HL-60 (cell line): ENCODE measurements around the gene SPOCK3.

Source experiments
- DNase-seq, 2 experiments: peaks; one replicate each; pipeline ENCODE4 v3.0.0-alpha.2; 2010 to 2020; ENCODE audit warnings: low read depth in 1 of 2, low spot score in 1 of 2
- H3K27ac ChIP-seq: fragments of 250-450 bp; sonication (Bioruptor Pico); replicated peaks from 2 replicates; pipeline ENCODE4 v1.5.1; 2020; ENCODE audit warnings: mild to moderate bottlenecking, moderate library complexity
- H3K27me3 ChIP-seq: fragments of 250-450 bp; sonication (Bioruptor Pico); 2 replicates; pipeline ENCODE4 v1.5.1; 2021; ENCODE audit warnings: mild to moderate bottlenecking, moderate library complexity; ENCODE audit not compliant: insufficient read depth, poor library complexity, severe bottlenecking
- H3K4me3 ChIP-seq: replicated peaks from 2 replicates; pipeline ENCODE4 v1.5.1; 2011; ENCODE audit warnings: mild to moderate bottlenecking, control low read depth, low read length; ENCODE audit not compliant: insufficient read depth
- CTCF ChIP-seq: IDR thresholded peaks from one replicate; pipeline ENCODE4 v1.5.1; 2011; ENCODE audit warnings: low read length, control low read depth, inconsistent platforms; ENCODE audit not compliant: insufficient read depth
- GABPA ChIP-seq: IDR thresholded peaks from 2 replicates; pipeline ENCODE4 v1.6.1; 2012; ENCODE audit warnings: low read depth
- POLR2AphosphoS5 ChIP-seq: IDR thresholded peaks from 2 replicates; pipeline ENCODE4 v1.6.1; 2012; ENCODE audit warnings: low read depth
- REST ChIP-seq: IDR thresholded peaks from 2 replicates; pipeline ENCODE4 v1.6.1; 2012; ENCODE audit warnings: low read depth; ENCODE audit not compliant: insufficient replicate concordance
- SPI1 ChIP-seq: IDR thresholded peaks from 2 replicates; pipeline ENCODE4 v1.6.1; 2012; ENCODE audit warnings: low read depth, mild to moderate bottlenecking, borderline replicate concordance

The SPOCK3 gene

GRCh38 chr4:166886718-166887117 is 347.6 kb downstream of the SPOCK3 start:
- Histone ChIP-seq H3K27ac (no peak overlapping the region), H3K27me3 (no peaks in the 10 kb centered on the region), H3K4me3 (no peak overlapping the region)
- TF ChIP-seq REST (no peak), CTCF (no peak), GABPA (no peak), SPI1 (no peak), POLR2AphosphoS5 (no peak)
- DNase-seq = no peak

GRCh38 chr4:166882221-166882620 is 352.1 kb downstream of the SPOCK3 start:
- H3K4me3 ChIP-seq = no peak overlapping the region
- no peaks in the 10 kb centered on the region for H3K27me3 ChIP-seq
- H3K27ac ChIP-seq = no peak overlapping the region
- TF ChIP-seq REST (no peak), GABPA (no peak), POLR2AphosphoS5 (no peak), SPI1 (no peak), CTCF (no peak)
- no peak for DNase-seq

- DNase-seq = no peak
- no peaks in the 10 kb centered on the region for H3K27me3 ChIP-seq
- no peak overlapping the region for H3K4me3 ChIP-seq
- H3K27ac ChIP-seq = no peak overlapping the region
- no peak for TF ChIP-seq SPI1
- TF ChIP-seq REST = no peak
- TF ChIP-seq GABPA = no peak
- TF ChIP-seq POLR2AphosphoS5 = no peak
- TF ChIP-seq CTCF = no peak
Observed at GRCh38 chr4:166875821-166876220, 358.5 kb downstream of the SPOCK3 start.
